ENCODE measurements around the gene MKRN2OS.

The MKRN2OS gene

GRCh38 chr3:12506201-12506709 lies 39.0 kb downstream of the MKRN2OS start:
- ChIA-PET POLR2A (no interaction called here), CTCF (interaction anchor here (0.6 to 1.0 kb wide), 2 partner anchors 12 to 27 kb away, joined by 3 to 4 read pairs; no protein-coding TSS in a partner anchor)
- no peak for TF ChIP-seq CTCF (IDR thresholded peaks at IDR 0.05; ENCODE audit: control extremely low read depth, extremely low read depth, low read depth, missing control alignments)
- DNase-seq (ENCODE audit: extremely low spot score): no peak

- no peak for TF ChIP-seq CTCF (IDR thresholded peaks at IDR 0.05; ENCODE audit: control extremely low read depth, extremely low read depth, low read depth, missing control alignments)
- POLR2A ChIA-PET: no interaction called here
- CTCF ChIA-PET: interaction anchor here (0.7 to 1.6 kb wide), 2 partner anchors 16 to 24 kb away, joined by 3 to 4 read pairs; no protein-coding TSS in a partner anchor
- DNase-seq (ENCODE audit: extremely low spot score): no peak
Measured at GRCh38 chr3:12503126-12503957, 42.0 kb downstream of the MKRN2OS start.

GRCh38 chr3:12501360-12502020 lies 43.8 kb downstream of the MKRN2OS start:
- CTCF ChIA-PET: no interaction called here
- no peak for TF ChIP-seq CTCF (IDR thresholded peaks at IDR 0.05; ENCODE audit: control extremely low read depth, extremely low read depth, low read depth, missing control alignments)
- no peak for DNase-seq (ENCODE audit: extremely low spot score)
- POLR2A ChIA-PET: no interaction called here

GRCh38 chr3:12499474-12499873 lies 45.8 kb downstream of the MKRN2OS start:
- no peak for DNase-seq (ENCODE audit: extremely low spot score)
- ChIA-PET CTCF (no interaction called here), POLR2A (no interaction called here)
- no peak for TF ChIP-seq CTCF (IDR thresholded peaks at IDR 0.05; ENCODE audit: control extremely low read depth, extremely low read depth, low read depth, missing control alignments)

- DNase-seq (ENCODE audit: extremely low spot score): no peak
- ChIA-PET POLR2A (no interaction called here), CTCF (interaction anchor here (1.0 to 1.9 kb wide), 2 partner anchors 10 to 15 kb away, joined by 3 to 5 read pairs; no protein-coding TSS in a partner anchor)
- TF ChIP-seq CTCF (IDR thresholded peaks at IDR 0.05; ENCODE audit: control extremely low read depth, extremely low read depth, low read depth, missing control alignments): no peak
Measured at GRCh38 chr3:12496453-12496761, 48.9 kb downstream of the MKRN2OS start.

GRCh38 chr3:12495749-12496452 lies 49.4 kb downstream of the MKRN2OS start:
- TF ChIP-seq CTCF (IDR thresholded peaks at IDR 0.05; ENCODE audit: control extremely low read depth, extremely low read depth, low read depth, missing control alignments): no peak
- POLR2A ChIA-PET: no interaction called here
- CTCF ChIA-PET: interaction anchor here (0.9 to 1.9 kb wide), 3 partner anchors 10 to 16 kb away, joined by 3 to 6 read pairs (median 5); no protein-coding TSS in a partner anchor
- DNase-seq (ENCODE audit: extremely low spot score): no peak
